HG02759 (cell line): ENCODE results near the gene PLA2G4B.

Experiments used
- ATAC-seq: cut with Tn5 transposase; IDR thresholded peaks from one replicate; pipeline ENCODE4 v1.9.1; 2021; ENCODE audit warnings: mild to moderate bottlenecking, moderate library complexity; ENCODE audit not compliant: unreplicated experiment

Gene PLA2G4B

DNA sequence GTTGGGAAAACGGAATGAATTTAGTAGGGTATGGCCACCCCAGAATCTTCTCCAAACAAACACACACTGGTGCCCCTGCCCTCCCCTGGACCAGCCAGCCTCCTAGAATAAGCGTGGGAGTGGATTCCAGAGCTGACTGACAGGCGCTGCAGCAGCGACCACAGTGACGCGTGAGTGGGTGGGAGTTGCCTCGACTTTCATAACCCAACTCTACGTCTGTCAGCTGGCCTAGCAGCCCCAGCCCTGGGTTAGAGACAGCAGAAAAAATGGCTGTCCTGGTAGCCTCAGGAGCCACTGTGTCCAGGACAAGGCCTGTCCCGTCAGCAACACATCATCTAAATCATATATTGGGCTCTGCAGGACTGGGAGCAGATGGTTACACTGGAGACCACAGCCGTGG lies 10.0 kb downstream of the PLA2G4B start:
- no peak for ATAC-seq

DNA sequence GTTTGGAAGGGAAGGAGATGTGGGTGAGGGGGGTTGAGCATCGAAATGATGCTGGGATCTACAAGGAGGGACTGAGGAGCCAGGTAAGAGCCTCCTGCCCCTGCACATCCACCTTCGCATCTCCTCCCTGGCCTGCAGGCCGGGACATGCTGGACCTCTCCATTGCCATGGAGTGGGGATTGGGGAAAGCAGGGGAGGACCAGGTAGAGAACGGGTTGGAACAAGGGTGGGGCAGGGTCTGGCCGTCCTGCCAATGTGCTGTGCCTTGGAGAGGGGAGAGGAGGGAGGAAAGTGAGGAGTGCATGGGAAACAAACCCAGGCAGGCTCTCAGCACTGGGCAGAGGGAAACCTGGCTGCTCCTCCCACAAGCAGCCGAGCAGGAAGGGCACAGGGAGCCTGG lies 10.6 kb downstream of the PLA2G4B start:
- ATAC-seq: no peak

- ATAC-seq: no peak
These were observed 11.2 kb downstream of the PLA2G4B start for GRCh38 chr15:41849861-41850260.

GRCh38 chr15:41850482-41851166 lies 12.0 kb downstream of the PLA2G4B start:
- no peak for ATAC-seq

DNA sequence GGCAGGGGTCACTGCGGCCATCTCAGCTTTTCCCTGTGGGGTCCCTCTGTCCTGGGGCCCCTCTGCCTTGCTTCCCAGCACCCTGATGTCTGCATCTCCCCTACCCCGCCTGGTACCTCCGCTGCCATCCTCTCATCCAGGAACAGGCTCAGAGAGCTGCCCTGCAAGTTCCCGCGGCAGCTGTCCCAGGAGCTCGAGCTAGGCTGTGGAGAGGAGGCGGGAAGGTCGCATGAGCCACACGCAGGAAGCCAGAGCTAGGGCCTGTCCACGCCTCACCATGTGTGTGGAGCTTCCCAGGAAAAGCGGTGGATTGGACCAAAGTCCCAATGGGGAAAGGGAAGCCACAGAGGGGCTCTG lies 12.5 kb downstream of the PLA2G4B start:
- no peak for ATAC-seq

DNA sequence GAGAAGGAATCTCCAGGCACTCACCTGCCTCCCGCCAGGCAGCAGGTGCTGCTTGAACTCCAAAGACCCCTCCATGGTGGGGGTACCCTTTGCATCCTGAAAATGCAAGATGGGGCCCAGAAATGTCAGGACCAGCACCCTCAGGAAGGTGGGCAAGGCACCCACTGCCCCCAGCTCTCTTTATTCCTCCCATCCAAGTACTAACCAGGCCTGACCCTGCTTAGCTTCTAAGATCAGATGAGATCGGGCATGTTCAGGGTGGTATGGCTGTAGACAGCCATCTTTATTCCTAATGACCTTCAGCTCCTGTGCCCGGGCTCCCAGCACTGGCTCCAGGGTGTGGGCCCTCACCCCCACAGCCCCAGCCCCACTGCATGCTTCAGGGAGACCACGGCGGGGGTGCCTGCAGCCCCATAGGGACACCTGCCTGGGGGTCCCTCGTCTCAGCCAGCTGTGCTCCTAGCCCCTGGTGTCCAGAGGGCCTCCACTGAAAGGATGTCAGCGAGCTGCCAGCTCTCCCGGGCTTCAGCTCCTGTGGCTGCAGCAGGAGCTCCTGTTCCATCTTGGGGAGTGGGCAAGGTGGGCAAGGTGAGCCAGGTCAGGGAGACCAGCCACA lies 13.2 kb downstream of the PLA2G4B start:
- ATAC-seq: no peak

GRCh38 chr15:41852736-41853590 lies 14.3 kb downstream of the PLA2G4B start:
- no peak for ATAC-seq

- ATAC-seq: no peak
These were observed 15.2 kb downstream of the PLA2G4B start for GRCh38 chr15:41853831-41854230.

- no peak for ATAC-seq
These were observed 15.8 kb downstream of the PLA2G4B start for GRCh38 chr15:41854443-41854842.

GRCh38 chr15:41855261-41855961 lies 16.8 kb downstream of the PLA2G4B start:
- no peak for ATAC-seq

- no peak for ATAC-seq
These were observed 17.6 kb downstream of the PLA2G4B start for GRCh38 chr15:41856262-41856661.

DNA sequence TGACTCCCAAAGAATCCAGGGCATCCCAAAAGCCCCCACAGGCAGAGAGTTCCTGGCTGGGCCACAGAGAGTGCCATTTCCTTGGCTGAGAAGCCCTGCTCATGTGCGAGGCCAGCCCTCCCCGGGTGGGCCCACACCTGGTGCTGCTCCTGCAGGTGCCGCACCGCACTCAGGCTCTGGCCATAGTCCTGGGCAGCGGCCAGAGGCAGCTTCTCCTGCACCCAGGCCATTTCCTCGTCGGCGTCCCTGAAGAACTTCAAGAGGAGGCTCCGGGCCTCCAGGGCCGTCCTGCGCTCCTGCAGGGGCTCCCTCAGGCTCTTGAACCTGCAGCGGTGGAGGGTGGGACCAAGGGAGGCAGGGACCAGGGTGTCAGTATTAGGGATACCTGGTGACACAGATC lies 18.1 kb downstream of the PLA2G4B start:
- ATAC-seq: no peak

DNA sequence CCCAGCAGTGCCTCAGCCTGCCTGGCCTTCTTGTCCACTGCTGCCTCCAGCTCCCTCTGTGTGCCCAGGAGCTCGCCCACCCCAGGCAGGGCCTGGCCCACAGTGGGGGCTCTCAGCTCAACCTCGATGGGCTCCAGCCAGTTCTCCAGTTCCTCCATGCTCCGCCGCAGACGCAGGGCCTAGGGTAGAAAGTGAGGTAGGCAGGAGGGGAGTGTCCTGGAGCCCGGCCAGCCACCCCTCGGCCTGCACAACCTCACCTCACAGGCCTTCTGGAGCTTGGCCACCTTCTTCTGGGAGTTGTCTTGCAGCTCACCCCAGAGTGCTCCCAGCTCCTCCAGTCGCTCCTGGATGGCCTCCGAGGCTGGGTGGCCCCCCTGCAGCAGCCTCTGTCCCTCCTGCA lies 18.7 kb downstream of the PLA2G4B start:
- ATAC-seq: no peak

DNA sequence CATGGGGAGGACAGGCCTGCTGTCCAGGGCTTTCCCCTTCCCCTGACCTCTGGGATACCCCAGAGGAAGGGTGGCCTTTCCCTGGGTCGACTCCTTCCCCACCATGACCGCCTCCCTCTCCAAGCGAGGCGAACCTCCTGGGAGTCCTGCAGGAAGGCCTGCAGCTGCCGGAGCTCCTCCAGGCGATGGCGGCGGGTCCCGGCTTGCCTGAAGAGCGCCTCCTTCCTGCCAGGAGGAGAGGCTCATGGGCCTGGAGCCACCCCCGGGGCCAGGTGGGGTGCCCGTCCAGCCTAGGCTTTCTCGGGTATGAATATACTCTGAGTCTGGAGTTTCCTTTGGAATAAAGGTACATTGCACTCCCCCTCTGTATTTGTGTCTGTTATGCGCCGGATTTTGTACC lies 20.1 kb downstream of the PLA2G4B start:
- ATAC-seq: no peak

GRCh38 chr15:41860049-41860828 lies 21.6 kb downstream of the PLA2G4B start:
- ATAC-seq: no peak

GRCh38 chr15:41861736-41862356 lies 23.2 kb downstream of the PLA2G4B start:
- ATAC-seq: no peak

GRCh38 chr15:41862515-41863116 lies 24.0 kb downstream of the PLA2G4B start:
- ATAC-seq: no peak

GRCh38 chr15:41865490-41866055 lies 26.9 kb downstream of the PLA2G4B start:
- no peak for ATAC-seq

GRCh38 chr15:41866263-41866703 lies 27.6 kb downstream of the PLA2G4B start:
- no peak for ATAC-seq
